HK-2 (cell line): ENCODE measurements around the gene NYNRIN.

Source experiments
- DNase-seq: peaks from one replicate; pipeline ENCODE4 v3.0.0-alpha.2; 2018; ENCODE audit not compliant: unreplicated experiment

NYNRIN gene

GRCh38 chr14:24392325-24393091, 6.3 kb upstream of the NYNRIN start:
- no peak for DNase-seq

- no peak for DNase-seq
These were observed 4.5 kb upstream of the NYNRIN start for GRCh38 chr14:24394275-24394674.

- DNase-seq = no peak
These were observed 2.9 kb upstream of the NYNRIN start for GRCh38 chr14:24395609-24396582.

DNA sequence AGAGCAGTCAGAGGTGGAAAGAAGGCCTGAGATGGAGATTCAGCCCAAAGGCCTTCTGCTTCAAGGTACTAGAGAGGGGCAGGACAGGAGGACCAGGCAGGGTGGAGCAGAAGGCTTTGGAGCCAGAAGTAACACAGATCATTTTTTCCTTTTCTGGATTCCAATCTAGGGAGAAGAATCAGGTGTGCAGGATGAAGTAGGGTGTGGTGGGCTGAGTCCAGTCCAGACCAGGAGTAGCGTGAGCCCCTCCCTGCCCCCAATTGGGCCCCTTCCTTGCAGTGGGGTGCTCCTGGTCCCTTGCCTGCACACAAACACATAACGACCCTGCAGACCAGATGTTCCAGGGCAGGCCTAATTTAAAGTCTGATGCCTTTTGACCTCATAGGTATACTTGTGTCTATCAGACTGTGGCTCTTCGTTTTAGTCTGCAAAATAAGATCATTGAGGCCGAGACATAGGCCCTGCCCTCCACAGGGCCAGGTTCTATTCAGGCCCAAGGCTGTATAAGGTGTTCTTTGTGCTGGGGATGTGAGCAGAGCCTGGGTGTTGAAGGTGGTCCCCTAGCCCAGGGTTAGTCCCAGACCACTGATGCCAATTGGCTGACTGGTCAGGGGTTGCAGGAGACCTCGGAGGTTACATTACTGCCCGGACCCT, 1.0 kb upstream of the NYNRIN start:
- DNase-seq = no peak

- DNase-seq = no peak
These were observed 530 bp upstream of the NYNRIN start for GRCh38 chr14:24398293-24398652.

DNA sequence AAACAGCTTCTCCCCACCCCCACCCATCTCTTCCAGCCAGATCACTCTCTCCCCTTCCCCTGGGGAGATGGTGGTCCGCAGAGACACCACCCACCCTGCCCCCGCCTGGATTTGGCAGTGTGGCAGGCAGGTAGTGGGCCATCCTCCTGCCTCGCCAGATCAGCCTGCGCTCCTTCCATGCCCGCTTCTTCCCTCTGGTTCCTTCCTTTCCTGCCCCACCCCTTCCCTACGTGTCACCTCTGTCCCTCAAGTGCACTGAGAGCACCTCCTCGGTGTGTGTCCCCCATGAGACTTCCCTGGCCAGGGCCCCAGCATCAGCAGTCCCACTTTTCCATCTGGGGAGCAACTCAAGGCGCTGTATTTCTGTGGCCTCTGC, 632 bp downstream of the NYNRIN start:
- DNase-seq = no peak

GRCh38 chr14:24399999-24400718, 1.4 kb downstream of the NYNRIN start:
- DNase-seq = no peak

DNA sequence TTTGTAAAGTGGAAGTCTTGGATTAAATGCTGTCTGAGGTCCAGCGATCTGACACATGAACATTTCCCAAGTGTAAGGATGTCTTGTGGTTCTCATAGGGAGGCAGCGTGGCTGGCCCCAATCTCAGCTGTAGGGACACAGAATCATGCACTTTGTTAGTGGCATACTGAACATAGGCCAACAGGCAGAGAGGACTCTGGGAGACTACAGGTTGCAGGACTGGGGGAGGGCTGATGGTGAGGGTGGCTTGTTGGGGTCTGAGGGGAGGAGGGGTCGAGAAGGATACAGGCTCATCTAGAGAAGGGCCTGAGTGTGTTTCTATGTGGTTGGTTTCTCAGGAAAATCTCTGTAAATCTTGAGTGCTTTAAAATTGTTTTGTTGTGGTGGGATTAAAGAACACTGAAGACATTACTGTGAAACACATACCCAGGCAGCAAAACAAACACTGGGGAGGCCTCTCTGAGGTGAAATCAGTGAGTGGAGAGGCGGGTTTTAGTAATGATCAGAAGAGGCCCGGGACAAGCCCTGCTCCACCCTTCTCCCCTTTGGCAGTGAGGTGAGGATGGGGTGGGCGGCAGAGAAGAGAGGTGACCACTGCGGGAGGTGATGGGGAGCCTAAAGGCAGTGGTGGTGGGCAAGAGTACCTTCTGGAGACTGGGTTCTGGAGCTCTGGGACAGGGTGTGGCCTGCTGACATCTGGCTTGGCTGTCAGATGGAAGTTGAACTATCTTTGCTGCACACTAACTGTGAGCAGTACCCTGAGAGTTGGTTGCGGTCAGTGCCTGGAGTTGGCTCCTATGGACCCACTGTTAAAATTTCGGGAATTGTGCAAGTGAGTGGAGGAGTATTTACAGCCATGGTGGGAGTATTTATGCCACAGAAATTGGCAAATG, 3.3 kb downstream of the NYNRIN start:
- no peak for DNase-seq

- DNase-seq = no peak
These were observed 4.6 kb downstream of the NYNRIN start for GRCh38 chr14:24403294-24403998.

DNA sequence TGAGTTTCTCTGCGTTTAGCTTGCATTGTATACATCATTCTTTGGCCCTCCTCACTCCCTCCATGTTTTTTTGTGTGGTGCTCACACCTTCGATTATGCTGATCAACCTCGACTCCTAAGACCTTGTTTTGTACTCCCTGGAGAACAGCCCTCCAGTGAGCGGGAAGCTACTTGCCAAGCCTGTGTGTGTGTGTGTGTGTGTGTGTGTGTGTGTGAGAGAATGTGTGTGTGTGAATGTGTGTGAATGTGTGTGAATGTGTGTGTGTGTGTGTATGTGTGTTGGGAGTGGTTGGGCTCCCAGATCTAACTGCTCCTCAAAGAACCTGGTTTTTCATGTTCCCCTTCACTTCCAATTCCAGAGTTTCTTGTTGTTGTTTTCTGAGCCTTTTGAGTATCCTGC, 6.0 kb downstream of the NYNRIN start:
- DNase-seq = no peak

DNA sequence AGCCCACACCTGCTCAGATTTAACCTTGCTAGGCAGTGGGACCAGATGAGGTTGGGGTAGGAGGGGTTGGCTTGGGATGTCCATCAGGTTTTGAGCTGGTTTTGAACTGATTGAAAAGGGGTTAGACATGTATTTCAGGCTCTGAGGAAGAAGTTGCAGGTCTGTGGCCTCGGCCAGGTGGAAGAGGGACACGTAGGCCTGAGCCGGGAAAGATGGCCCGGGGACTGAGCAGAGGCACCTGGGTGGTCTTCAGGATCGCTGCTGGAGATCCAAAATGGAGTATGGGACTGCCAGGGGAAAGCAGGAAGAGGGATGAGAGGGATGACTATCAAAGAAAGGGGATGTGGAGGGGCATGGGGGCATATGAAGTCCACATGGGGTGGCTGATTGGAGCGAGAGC, 7.6 kb downstream of the NYNRIN start:
- DNase-seq = no peak

DNA sequence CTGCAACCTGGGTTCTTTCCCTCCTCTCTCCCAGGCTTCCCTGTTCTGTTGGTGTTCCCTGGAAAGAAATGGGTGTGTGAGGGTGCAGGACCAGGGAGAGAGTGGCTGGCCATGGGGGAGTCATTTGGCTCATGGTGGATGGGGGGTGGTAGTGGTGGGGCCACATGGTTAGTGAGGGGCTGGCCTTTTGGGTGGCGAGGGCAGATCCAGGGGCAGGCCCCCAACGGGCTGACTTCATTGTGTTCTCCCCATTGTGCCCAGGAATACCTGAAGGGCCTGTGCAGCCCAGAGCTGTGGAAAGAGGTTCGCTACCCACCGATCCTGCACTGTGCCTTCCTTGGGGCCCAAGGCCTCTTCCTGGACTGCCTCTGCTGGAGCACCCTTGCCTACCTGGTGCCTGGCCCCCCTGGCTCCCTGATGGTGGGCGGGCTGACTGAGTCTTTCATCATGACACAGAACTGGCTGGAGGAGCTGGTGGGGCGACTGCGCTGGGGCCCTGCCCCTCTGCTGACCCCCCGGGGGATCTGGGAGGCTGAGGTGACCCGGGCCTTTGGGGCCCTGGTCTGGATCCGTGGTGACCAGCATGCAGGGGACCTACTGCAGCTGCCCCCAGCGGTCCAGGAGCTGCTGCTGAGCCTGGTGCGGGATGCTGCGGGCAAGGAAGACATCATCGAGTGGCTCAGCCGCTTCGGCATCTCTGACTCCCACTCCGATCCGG, 9.0 kb downstream of the NYNRIN start:
- no peak for DNase-seq

GRCh38 chr14:24408764-24409163, 10.0 kb downstream of the NYNRIN start:
- no peak for DNase-seq

DNA sequence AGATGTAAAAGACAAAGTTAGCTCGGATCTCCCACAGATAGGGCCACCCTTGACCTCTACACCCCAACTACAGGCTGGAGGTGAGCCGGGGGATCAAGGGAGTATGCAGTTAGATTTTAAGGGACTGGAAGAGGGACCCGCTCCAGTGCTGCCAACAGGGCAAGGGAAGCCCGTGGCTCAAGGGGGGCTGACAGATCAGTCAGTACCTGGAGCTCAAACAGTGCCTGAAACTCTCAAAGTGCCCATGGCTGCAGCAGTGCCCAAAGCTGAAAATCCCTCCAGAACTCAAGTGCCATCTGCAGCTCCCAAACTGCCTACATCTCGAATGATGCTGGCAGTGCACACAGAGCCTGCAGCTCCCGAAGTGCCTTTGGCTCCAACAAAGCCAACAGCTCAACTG, 10.4 kb downstream of the NYNRIN start:
- no peak for DNase-seq

GRCh38 chr14:24409956-24410355, 11.2 kb downstream of the NYNRIN start:
- DNase-seq = no peak

DNA sequence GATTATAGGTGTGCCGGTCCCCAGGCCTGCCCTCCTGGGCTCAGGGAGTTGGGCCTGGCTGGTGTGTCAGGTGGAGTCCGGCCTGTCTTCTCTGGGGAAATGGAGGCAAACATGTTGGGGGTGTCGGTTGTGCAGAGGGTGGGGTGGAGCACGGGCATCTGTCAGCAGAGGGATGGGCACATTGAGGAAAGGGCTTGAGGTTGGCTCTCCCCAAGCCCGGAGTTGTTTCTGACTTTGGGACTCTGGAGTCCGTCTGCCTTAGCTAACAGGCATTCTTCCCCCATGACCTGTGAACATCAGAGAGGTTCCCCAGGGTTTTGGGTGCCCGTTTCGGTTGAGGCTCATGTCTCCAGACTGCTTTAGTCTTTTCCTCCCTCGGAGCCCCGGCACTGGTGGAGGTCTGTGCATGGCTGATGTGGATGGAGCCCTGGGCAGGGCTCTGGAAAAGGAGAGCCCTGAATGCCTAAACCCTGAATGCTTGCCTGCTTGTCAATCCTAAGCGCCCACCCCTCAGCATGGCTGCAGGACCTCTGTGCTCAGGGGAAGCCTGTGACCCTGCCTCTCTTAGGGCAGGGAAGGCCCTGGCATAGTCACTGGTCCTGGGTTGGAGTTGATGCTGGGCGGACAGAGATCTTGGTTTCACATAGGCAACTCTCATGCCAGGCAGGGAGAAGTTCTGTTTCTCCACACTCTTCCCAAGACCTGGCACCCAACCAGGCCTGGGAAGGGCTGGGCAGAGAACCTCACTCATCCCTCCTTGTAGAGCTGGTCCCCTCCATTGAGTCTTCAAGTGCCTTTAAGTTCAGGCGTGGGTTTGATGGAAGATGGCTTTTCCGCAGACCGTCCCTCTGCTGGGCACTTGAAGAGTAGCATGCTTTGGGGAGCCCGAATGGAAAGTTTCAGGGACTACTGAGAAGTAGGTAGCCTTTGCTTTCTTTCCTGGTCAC, 12.9 kb downstream of the NYNRIN start:
- peak; percentile 24 for DNase-seq

DNA sequence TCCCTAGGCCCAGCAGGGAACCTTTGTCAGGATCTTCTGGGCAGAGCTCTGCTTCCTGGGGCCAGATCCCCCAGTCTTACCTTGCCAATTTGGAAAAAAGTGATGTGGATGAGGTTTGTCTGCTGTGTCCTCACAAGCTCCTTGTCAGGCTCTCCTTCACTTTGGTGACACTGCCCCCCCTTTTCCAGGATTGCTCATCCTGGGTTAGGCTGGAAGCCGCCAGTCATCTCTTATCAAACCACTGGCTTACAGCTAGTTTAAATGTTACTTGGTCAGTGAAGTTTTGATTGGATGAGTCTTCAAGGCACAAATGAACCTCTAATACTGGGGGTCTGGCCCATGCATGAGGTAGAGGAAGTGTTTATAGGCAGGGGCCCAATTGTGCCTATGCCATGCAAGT, 15.3 kb downstream of the NYNRIN start:
- DNase-seq = no peak

DNA sequence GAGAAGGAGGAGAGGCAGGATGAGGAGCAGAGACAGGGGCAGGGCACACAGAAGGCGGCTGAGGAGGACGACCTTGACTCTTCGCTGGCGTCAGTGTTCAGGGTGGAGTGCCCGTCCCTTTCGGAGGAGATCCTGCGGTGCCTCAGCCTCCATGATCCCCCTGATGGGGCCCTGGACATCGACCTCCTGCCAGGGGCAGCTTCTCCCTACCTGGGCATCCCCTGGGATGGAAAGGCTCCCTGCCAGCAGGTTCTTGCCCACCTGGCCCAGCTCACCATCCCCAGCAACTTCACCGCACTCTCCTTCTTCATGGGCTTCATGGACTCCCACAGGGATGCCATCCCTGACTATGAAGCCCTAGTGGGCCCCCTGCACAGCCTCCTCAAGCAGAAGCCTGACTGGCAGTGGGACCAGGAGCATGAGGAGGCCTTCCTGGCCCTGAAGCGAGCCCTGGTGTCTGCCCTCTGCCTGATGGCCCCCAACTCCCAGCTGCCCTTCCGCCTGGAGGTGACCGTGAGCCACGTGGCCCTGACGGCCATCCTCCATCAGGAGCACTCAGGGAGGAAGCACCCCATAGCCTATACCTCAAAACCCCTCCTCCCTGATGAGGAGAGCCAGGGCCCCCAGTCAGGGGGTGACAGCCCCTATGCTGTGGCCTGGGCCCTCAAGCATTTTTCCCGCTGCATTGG, 16.1 kb downstream of the NYNRIN start:
- no peak for DNase-seq
